ENCODE data around the gene PRDM2.

DNA sequence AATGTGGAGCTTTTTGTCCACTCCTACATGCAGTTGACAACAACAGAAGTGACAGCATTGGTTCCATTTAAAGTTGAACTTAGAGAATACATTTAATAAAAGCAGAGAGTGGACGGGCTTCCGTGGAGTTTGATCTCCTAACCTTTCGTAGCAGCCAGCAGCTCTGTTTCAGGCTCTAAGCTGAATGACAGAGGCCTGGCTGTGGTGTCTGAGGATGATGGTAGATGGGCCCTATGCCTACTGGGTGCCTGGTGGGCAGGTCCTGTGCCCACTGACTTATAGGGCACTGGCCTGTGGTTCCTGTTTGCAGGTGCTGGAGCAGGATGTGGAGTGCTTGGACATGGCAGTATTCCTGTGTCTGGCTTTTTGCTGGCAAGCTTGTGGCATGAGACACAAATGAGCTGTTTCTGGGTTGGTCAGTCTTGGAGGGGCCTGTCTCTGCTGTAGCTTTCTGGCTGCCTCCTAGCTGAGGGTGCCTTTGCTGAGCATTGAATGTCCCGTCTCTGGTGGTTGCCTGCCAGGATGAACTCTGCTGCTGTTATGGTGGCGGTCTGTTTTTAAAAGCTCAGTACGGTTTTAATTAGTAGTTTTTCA is 54.6 kb downstream of the PRDM2 start:
- TF ChIP-seq, protein P1, sequence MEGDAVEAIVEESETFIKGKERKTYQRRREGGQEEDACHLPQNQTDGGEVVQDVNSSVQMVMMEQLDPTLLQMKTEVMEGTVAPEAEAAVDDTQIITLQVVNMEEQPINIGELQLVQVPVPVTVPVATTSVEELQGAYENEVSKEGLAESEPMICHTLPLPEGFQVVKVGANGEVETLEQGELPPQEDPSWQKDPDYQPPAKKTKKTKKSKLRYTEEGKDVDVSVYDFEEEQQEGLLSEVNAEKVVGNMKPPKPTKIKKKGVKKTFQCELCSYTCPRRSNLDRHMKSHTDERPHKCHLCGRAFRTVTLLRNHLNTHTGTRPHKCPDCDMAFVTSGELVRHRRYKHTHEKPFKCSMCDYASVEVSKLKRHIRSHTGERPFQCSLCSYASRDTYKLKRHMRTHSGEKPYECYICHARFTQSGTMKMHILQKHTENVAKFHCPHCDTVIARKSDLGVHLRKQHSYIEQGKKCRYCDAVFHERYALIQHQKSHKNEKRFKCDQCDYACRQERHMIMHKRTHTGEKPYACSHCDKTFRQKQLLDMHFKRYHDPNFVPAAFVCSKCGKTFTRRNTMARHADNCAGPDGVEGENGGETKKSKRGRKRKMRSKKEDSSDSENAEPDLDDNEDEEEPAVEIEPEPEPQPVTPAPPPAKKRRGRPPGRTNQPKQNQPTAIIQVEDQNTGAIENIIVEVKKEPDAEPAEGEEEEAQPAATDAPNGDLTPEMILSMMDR (IDR thresholded peaks at IDR 0.05; ENCODE audit: poor library complexity), result no peak
- TF ChIP-seq EZH2 (IDR thresholded peaks at IDR 0.05; ENCODE audit: borderline replicate concordance), result no peak
